Naive B cell (primary cell): ENCODE data around the gene MYRFL. TPM values are rescaled to one million over a fixed set of nuclear protein-coding genes. Genes with fewer than 3 reads are reported as not detected.

ENCODE experiments used
- ATAC-seq, 2 donors: fragments of 150-1000 bp; cut with Tn5 transposase; 2 replicates each; pipeline ENCODE4 v1.10.0; 2021; ENCODE audit warnings: low read depth in 2 of 2, mild to moderate bottlenecking in 2 of 2, moderate library complexity in 2 of 2
- DNase-seq: peaks from one replicate; pipeline ENCODE4 v3.0.0; 2022
- H3K27ac Mint-ChIP-seq, 6 donors: one replicate each; pipeline ENCODE4 v1.8.0; 2020 to 2022; ENCODE audit warnings: mild to moderate bottlenecking in 6 of 6, mixed read lengths in 6 of 6, moderate library complexity in 5 of 6, inconsistent platforms in 2 of 6
- H3K27me3 Mint-ChIP-seq, 3 donors: one replicate each; pipeline ENCODE4 v1.8.0; 2021 to 2022; ENCODE audit warnings: mixed read lengths in 3 of 3, mild to moderate bottlenecking in 1 of 3
- H3K36me3 Mint-ChIP-seq, 2 donors: one replicate each; pipeline ENCODE4 v1.8.0; 2020 to 2022; ENCODE audit warnings: mixed read lengths in 2 of 2, inconsistent platforms in 1 of 2, mild to moderate bottlenecking in 1 of 2
- H3K4me1 Mint-ChIP-seq, 3 donors: one replicate each; pipeline ENCODE4 v1.8.0; 2020 to 2022; ENCODE audit warnings: mixed read lengths in 3 of 3, inconsistent platforms in 1 of 3, mild to moderate bottlenecking in 1 of 3, moderate library complexity in 1 of 3
- H3K4me3 Mint-ChIP-seq, 8 donors: one replicate each; pipeline ENCODE4 v1.8.0; 2020 to 2022; ENCODE audit warnings: mild to moderate bottlenecking in 8 of 8, mixed read lengths in 8 of 8, moderate library complexity in 8 of 8, inconsistent platforms in 2 of 8
- H3K9me3 Mint-ChIP-seq, 7 donors: one replicate each; pipeline ENCODE4 v1.8.0; 2020 to 2022; ENCODE audit warnings: mixed read lengths in 7 of 7, mild to moderate bottlenecking in 5 of 7, inconsistent platforms in 2 of 7, moderate library complexity in 1 of 7
- polyA plus RNA-seq, 6 donors: library from polyadenylated mRNA; unstranded; fragments of 300-500 nt; fragmentation: Illumina TruSeq; gene quantifications; one replicate each; pipeline ENCODE4 v1.2.3, GENCODE V29; 2021; ENCODE audit warnings: low read depth in 6 of 6

The MYRFL gene
- polyA plus RNA-seq, 6 donors from 2014 or later: not detected

DNA sequence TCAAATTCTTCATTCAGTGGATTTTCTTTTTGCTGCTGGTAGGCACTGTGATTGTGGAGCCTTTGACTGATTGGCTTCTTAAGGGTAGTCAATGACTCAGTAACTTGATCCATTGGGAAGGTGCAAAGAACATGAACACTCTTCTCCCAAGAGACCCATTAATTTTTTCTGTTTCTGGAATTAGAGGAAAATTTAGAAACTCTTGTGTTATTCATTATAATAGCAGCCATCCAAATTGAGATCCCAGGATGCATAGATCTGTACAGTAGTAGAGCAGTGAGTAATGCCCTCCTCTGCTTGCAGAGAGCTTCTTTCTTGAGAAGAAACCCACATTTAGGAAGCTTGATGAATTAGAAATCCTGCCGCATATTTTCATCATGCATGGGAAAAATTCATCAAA is 63.9 kb downstream of the MYRFL start:
- no peak for ATAC-seq
- Mint-ChIP-seq H3K9me3 (no peaks in the 10 kb centered on the region), H3K36me3 (no peaks in the 10 kb centered on the region), H3K4me1 (no peaks in the 10 kb centered on the region), H3K4me3 (no peak overlapping the region), H3K27ac (no peak overlapping the region), H3K27me3 (peaks cover 0 to 4% (median 0%) of the 10 kb centered on the region in 3 donors)
- no peak for DNase-seq

DNA sequence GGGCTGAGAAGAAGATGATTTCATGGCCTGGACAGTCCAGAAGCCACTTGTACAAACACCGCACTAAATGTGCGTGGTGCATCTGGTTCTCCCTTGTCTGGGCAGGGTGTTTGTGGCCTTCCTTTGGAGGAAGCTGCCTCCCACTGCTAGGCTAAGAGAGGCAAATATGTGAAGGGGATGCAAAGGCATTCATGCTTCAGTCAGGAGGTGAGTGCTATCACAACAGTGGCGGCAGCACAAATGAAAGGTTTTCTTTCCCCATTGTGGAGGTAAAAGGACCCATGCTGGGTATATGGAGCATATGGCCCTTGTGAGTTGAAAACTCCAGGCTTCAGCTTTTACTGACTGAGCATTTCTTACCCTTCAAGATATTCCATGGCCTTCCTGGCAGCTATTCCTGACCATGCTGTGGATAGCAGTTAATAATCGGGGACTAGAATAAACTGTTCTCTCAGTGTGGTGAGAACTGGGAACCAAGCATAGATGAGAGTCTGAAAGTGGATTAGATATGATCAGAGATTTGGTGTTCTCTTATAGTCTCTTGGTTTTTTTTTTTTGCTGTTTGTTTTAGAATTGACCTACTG is 69.9 kb downstream of the MYRFL start:
- Mint-ChIP-seq H3K4me3 (no peak overlapping the region), H3K36me3 (no peaks in the 10 kb centered on the region), H3K27ac (no peak overlapping the region), H3K27me3 (no peaks in the 10 kb centered on the region), H3K9me3 (no peaks in the 10 kb centered on the region), H3K4me1 (no peaks in the 10 kb centered on the region)
- no peak for DNase-seq
- ATAC-seq: no peak

DNA sequence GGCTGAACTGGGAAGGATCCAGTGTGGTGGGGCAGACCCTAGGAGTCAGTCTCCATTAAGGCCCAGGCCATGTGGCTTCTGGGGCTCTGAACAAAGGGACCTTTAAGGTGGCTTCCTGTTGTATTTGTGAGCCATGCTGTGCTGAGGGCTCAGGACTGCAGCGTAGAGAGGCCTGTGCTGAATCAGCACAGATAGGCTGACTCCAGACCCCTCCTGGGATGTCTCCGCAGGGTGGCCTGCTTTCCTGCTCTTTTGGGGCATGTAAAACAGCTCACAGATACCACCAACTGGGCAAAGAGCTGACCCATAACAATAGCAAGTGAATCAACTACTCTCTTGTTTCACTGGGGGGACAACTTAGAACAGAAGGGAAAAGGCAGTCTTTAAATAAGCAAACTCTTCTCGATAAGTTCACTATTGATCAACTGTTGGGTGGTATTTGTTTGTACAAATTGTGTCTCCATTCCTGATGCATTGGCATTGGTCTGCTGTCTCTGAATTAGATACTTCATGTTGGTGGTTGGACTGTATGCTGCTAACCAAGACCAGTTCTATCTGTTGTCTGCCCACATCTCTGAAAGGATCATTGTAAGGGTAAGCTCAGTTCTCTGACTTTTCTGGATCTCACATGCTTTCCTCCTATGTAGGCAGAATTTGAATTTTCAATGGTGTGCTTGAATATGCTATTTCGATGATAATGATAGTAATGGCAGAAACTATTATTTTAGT is 71.8 kb downstream of the MYRFL start:
- H3K27me3 Mint-ChIP-seq: no peaks in the 10 kb centered on the region
- DNase-seq: no peak
- no peak overlapping the region for H3K27ac Mint-ChIP-seq
- H3K4me3 Mint-ChIP-seq: no peak overlapping the region
- no peaks in the 10 kb centered on the region for H3K9me3 Mint-ChIP-seq
- H3K36me3 Mint-ChIP-seq: no peaks in the 10 kb centered on the region
- H3K4me1 Mint-ChIP-seq: no peaks in the 10 kb centered on the region
- no peak for ATAC-seq

DNA sequence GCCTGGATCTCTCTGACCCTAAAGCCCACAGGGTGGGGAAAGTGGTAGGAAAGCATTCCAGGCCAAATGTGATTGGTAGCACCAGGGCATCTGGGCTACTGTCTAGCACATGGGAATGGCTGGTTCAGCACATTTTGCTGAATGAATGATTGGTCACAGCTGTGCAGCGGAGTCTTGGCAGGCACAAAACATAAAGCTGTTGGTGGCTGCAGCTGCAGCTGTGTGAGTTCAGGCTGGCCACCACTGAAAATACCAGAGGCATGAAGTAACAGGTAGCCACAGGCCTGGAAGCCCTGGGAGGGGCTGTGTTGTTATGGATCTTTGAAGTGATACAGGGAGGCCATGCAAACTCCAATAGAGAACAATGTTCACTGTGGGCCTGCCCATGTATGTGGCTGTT is 72.7 kb downstream of the MYRFL start:
- no peaks in the 10 kb centered on the region for H3K9me3 Mint-ChIP-seq
- H3K36me3 Mint-ChIP-seq: no peaks in the 10 kb centered on the region
- ATAC-seq (no peak), DNase-seq (no peak)
- no peaks in the 10 kb centered on the region for H3K27me3 Mint-ChIP-seq
- H3K27ac Mint-ChIP-seq: no peak overlapping the region
- no peaks in the 10 kb centered on the region for H3K4me1 Mint-ChIP-seq
- H3K4me3 Mint-ChIP-seq: no peak overlapping the region

DNA sequence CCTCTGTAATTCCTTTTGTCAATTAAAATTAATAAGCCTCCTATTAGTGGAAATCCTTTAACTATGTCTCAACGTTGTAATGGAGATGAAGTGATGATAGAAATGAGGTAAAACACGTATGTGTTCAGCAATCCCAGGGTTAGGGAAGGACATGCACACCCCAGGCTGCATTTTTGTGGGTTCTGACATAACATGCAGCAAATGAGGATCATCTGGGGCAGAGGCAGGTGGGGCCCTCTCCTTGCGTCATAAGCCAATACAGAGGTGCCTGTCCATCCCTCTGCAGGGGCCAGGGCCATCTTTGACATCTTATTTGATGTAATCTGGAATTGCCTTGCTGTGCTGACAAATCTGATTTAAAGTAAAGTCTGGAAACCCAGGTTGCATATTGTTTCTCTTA is 73.2 kb downstream of the MYRFL start:
- H3K27me3 Mint-ChIP-seq: no peaks in the 10 kb centered on the region
- no peaks in the 10 kb centered on the region for H3K9me3 Mint-ChIP-seq
- no peak overlapping the region for H3K27ac Mint-ChIP-seq
- H3K36me3 Mint-ChIP-seq: no peaks in the 10 kb centered on the region
- DNase-seq: no peak
- no peaks in the 10 kb centered on the region for H3K4me1 Mint-ChIP-seq
- no peak overlapping the region for H3K4me3 Mint-ChIP-seq
- no peak for ATAC-seq

DNA sequence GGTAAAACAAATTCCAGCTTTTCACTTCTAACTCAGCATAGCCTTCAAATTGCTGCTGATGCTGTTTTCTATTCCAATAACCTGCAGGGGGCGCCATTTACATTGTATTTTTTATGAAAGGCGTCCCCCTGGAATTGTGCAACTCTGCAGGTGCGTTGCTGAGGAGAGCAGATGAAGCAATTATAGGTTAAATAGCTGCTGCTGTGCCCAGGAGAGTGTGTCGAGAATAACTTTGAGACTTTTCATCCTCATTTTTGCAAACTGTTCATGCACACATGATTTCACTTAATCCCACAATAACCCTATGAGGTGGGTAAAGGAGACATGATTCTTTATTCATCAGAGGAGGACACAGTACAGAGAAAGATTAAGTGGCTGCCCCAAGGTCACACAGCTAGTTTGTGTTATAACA is 75.7 kb downstream of the MYRFL start:
- peak; percentile 50 for DNase-seq
- H3K4me1 Mint-ChIP-seq: peaks cover 0 to 1% (median 1%) of the 10 kb centered on the region in 3 donors
- peak; percentile 28 to 50 for ATAC-seq
- no peaks in the 10 kb centered on the region for H3K9me3 Mint-ChIP-seq
- H3K36me3 Mint-ChIP-seq: no peaks in the 10 kb centered on the region
- H3K4me3 Mint-ChIP-seq: no peak overlapping the region
- H3K27ac Mint-ChIP-seq: no peak overlapping the region
- no peaks in the 10 kb centered on the region for H3K27me3 Mint-ChIP-seq

DNA sequence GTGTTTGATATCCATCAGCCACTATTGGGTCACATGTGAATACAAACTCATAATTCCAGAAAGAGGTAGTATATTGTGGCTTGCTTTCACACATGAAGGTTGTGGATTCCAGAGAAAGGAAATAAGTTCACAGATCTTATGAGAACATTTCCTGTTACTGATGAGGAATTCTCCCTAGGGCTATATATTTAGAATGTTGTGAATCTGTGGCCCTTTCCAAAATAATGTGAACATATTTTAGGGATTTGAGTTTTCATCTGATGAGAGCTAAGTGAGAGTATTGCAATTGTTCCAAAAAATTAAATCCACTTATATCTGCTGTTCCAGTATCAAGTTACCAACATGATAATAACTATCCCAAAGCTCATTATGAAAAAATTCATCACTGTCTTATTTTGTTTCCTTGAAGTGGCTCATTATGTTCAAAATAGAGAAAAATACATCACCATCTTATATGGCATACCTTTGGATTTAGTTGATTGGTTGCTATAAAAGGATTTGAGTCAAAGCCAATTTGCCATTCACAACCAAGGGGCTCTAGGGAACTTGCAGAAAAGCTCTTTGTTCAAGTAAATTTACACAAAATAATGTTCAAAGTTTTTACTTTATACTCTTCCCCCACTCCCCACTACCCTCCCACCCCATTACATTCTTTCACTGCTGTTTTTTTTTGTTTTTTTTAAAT is 76.3 kb downstream of the MYRFL start:
- no peak for ATAC-seq
- H3K27me3 Mint-ChIP-seq: no peaks in the 10 kb centered on the region

DNA sequence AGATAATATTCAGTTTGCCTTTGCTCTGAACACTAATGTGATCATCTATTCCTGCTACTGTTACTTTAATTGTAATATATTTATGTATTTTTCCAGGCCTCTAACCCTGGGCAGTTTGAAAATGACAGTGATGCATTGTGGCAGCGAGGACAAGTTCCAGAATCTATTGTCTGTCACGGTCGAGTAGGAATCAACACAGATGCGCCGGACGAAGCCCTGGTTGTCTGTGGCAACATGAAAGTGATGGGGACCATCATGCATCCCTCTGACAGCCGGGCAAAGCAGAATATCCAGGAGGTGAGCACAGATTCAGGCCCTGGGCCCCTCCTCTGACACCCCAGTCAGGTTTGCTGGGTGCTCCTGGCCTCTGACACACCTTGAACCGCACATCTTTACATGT is 78.5 kb downstream of the MYRFL start:
- ATAC-seq: no peak
- Mint-ChIP-seq H3K36me3 (no peaks in the 10 kb centered on the region), H3K27ac (no peak overlapping the region), H3K27me3 (no peaks in the 10 kb centered on the region), H3K9me3 (no peaks in the 10 kb centered on the region), H3K4me1 (peaks cover 7 to 17% (median 12%) of the 10 kb centered on the region in 3 donors), H3K4me3 (no peak overlapping the region)
- DNase-seq: no peak

More for the DNA sequence above, 76.3 kb downstream of the MYRFL start:
- no peaks in the 10 kb centered on the region for H3K9me3 Mint-ChIP-seq
- no peaks in the 10 kb centered on the region for H3K36me3 Mint-ChIP-seq
- no peak overlapping the region for H3K4me3 Mint-ChIP-seq
- no peak overlapping the region for H3K27ac Mint-ChIP-seq
- DNase-seq: no peak
- peaks cover 3 to 8% (median 7%) of the 10 kb centered on the region in 3 donors for H3K4me1 Mint-ChIP-seq

DNA sequence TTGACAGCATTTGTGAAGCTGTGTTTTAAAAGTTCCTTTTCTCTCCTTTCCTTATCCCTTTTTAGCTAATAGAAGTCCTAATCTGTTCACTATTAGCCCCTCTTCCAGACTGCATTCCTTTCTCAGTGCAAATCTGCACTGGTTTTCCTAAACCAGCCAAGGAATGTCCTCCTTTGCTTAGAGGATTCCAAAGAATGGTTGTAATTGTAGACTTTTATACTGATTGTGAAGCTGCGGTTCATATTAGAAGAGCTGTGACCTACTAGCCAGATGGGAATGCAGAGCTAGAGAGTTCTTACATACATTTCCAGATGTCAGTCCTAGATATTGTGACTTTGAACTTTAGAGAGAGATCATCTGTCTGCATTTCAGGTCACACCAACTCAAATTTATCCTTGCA is 79.8 kb downstream of the MYRFL start:
- Mint-ChIP-seq H3K27ac (peak overlapping the region in 1 of 6 donors; percentile 9), H3K4me1 (peaks cover 7 to 17% (median 12%) of the 10 kb centered on the region in 3 donors), H3K36me3 (no peaks in the 10 kb centered on the region), H3K9me3 (no peaks in the 10 kb centered on the region), H3K27me3 (no peaks in the 10 kb centered on the region), H3K4me3 (no peak overlapping the region)
- no peak for DNase-seq
- ATAC-seq: no peak

DNA sequence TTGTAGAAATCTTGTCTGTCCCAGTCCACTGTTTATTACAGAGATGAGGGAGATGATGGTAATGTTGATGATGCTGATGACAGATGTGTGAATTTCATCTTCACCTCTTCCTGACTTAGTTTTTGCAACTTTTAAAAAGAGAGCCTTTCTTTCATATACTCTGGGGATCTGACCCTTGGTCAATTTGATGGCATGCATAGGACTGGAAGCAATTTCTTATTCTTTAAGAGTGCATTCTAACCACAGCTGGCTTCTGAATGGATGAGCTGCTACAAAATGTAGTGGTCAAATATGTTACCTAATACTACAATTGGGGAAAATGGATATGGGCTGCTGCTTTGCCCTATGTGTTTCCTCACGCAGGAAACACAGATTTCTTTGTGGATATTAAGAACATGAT is 80.8 kb downstream of the MYRFL start:
- ATAC-seq: no peak
- H3K27me3 Mint-ChIP-seq: no peaks in the 10 kb centered on the region

DNA sequence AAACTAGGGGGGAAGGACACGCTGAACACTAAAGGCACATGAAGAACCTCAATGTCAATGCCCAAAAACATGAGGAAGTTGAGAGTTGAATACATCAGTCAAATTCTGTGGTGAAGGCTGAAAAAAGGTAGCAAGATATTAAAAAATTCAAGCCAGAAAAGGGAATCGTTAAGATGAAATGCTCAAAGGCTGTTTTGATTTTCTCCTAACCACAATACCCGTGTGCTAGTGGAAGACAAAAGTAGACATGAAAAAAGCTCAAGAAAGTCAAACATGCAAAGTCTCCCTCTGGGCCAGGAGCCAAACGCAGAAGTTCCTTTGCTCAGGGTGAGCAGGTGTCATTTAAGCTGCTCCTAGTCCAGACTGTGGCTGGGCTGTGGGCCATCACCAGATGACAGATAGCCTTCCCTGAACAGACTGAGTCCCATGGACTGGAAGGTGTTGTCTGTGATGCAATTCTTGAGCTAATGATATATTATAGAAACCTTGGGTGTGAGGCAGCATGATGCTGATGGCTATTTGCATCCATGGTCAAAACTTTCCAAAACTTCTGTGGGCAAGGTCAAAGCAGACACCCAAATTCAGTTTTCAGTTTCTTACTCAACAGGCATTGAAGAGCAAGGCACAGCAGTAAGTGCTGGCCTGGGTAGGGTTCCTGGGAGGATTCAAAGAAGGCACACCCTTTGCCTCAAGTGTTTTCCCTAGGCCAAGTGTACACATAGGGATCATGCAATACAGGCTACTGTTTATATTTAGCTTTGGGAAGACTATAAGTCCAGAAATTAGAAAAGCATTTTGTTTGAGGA is 81.6 kb downstream of the MYRFL start:
- Mint-ChIP-seq H3K4me3 (no peak overlapping the region), H3K4me1 (peaks cover 7 to 17% (median 12%) of the 10 kb centered on the region in 3 donors), H3K27ac (peak overlapping the region in 3 of 6 donors; percentile 0 to 26 (median 18)), H3K36me3 (no peaks in the 10 kb centered on the region), H3K9me3 (no peaks in the 10 kb centered on the region), H3K27me3 (no peaks in the 10 kb centered on the region)
- DNase-seq (peak; percentile 7), ATAC-seq (no peak)

More for the DNA sequence above, 80.8 kb downstream of the MYRFL start:
- no peak for DNase-seq
- peak overlapping the region in 1 of 6 donors; percentile 18 for H3K27ac Mint-ChIP-seq
- H3K4me1 Mint-ChIP-seq: peaks cover 7 to 17% (median 12%) of the 10 kb centered on the region in 3 donors
- no peak overlapping the region for H3K4me3 Mint-ChIP-seq
- H3K9me3 Mint-ChIP-seq: no peaks in the 10 kb centered on the region
- no peaks in the 10 kb centered on the region for H3K36me3 Mint-ChIP-seq

DNA sequence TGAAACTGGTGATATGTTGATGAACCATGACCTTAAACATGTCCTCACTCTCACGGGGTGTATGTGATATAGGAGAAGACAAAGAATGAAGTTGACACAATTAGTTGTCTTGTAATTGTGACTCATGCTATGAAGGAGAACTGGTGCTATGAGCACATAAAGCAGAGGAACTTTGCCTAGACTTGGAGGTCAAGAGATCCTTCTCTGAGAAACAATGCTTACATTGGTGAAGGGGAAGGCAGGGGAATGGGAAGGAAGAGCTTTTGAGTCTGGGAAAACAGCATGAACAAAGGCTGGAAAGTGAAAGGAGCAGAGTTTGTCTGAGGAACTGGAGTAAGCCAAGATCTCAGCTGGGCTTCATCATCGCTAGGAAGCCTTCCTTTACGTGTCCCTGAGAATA is 83.2 kb downstream of the MYRFL start:
- no peaks in the 10 kb centered on the region for H3K36me3 Mint-ChIP-seq
- no peaks in the 10 kb centered on the region for H3K9me3 Mint-ChIP-seq
- H3K4me1 Mint-ChIP-seq: peaks cover 7 to 17% (median 12%) of the 10 kb centered on the region in 3 donors
- ATAC-seq: no peak
- DNase-seq: no peak
- H3K4me3 Mint-ChIP-seq: no peak overlapping the region
- H3K27ac Mint-ChIP-seq: no peak overlapping the region
- no peaks in the 10 kb centered on the region for H3K27me3 Mint-ChIP-seq

DNA sequence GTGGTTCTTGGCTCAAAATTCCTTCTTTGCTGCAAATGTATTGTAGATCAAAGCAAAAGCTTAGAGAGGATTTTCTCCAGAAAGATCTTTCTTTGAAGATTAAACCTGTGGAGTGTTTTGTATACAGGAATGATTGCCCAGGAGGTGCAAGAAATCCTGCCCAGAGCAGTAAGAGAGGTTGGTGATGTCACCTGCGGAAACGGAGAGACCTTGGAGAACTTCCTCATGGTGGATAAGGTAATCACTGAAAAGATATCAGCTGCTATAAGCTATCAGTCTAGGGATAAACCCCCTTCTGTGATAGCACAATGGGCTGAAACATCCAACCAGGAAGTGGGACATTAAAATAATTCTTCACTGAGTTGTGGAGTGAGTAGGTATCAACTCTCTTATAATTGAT is 85.7 kb downstream of the MYRFL start:
- Mint-ChIP-seq H3K27ac (no peak overlapping the region), H3K36me3 (no peaks in the 10 kb centered on the region), H3K9me3 (no peaks in the 10 kb centered on the region), H3K4me3 (no peak overlapping the region), H3K4me1 (peaks cover 7 to 20% (median 12%) of the 10 kb centered on the region in 3 donors), H3K27me3 (no peaks in the 10 kb centered on the region)
- no peak for ATAC-seq
- DNase-seq: no peak
